Activated naive CD8-positive, alpha-beta T cell treated with anti-CD3 and anti-CD28 coated beads, Interleukin-2, amount 50 U/mL, for 16 hours (primary cell): ENCODE data around the gene TYW3.

Experiments used
- DNase-seq: peaks from one replicate; pipeline ENCODE4 v3.0.0-alpha.2; 2020; ENCODE audit warnings: low read depth, low spot score

TYW3 gene, protein sequence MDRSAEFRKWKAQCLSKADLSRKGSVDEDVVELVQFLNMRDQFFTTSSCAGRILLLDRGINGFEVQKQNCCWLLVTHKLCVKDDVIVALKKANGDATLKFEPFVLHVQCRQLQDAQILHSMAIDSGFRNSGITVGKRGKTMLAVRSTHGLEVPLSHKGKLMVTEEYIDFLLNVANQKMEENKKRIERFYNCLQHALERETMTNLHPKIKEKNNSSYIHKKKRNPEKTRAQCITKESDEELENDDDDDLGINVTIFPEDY

DNA sequence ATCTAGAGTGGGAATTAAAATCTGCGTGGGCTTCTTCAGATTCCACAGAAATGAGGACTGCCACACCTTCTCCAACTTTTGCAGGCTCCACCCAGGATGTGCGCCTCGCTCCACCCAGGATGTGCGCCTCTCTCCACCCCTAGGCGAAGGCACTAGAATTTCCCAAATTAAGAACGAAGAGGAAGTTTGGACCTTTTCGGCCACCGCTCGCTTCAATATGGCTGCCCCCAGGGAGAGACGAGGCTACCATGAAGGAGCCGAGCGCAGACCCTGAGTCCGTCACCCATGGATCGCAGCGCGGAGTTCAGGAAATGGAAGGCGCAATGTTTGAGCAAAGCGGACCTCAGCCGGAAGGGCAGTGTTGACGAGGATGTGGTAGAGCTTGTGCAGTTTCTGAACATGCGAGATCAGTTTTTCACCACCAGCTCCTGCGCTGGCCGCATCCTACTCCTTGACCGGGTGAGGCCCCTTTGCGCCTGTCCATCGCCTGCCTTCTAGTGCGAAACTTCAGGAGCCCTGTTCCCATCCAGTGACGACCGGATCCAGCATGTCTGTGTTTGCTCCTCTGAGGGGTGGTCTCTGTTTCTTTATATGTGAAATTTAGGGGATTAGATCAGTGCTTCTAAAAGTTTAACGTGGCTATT is at the start of gene TYW3, which contains the start of gene CRYZ:
TSS of gene TYW3 (plus strand) at position 193 of the 644 bp plus-strand sequence. CDS start at position 286, 93 bp downstream.
TSS of gene CRYZ (minus strand) at position 91 of the 644 bp plus-strand sequence. CDS start 8,229 bp downstream, outside the sequence.
- peak; percentile 63 for DNase-seq

DNA sequence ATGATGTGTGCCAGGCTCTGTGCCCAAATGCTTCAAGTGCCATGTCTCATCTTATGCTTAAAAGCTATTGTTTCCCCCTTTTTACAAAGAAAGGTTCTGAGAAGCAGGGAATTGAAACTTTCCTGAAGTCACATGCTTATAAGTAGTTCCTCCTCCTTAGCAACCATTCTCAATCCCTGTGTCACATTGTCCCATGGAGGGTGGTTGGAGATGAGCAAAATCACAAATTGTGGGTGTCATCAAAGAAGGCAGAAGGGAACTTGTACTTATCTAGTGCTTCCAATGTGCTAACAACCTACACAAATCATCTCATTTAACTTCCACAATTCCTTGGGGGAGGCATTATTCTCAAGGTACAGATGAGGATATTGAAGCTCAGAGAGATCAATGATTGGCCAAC is 49.3 kb upstream of the TYW3 start:
- DNase-seq, result no peak

DNA sequence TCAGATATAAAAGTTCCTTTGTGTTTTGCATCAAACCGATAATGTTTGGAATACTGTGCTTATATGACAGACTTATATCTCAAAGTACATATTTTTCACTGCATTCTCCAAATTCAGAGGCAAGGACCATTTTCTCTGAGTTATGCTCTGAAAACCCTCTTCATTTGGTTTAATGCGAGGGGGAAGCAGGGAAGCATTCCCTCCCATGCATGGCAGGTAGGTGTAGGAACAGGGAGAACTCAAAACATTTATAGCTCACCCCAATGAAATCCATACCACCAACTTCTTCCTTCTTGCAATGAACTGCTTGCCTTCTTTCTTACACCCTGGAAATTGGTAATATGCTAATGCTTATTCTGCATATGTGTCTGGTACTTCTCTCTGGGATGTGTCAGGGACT is 48.7 kb upstream of the TYW3 start:
- no peak for DNase-seq

DNA sequence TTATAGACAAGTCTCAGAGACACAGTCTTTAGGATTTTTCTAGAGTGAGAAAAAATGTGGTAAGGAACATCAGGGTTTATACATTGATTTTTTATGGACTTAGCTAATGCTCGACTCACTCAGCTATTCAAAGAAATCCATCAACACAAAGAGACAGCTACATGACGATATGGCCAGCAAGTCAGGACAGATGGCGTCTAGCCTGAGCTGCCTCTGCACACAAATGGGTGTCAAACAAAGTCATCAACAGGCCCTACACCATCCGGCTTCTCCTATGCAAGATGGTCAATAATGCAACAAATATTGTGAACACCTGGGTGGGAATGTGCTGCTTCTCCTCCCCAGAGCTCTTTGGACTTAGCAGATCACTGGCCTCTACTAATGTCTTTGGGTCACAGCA is 46.0 kb upstream of the TYW3 start:
- DNase-seq, result no peak

DNA sequence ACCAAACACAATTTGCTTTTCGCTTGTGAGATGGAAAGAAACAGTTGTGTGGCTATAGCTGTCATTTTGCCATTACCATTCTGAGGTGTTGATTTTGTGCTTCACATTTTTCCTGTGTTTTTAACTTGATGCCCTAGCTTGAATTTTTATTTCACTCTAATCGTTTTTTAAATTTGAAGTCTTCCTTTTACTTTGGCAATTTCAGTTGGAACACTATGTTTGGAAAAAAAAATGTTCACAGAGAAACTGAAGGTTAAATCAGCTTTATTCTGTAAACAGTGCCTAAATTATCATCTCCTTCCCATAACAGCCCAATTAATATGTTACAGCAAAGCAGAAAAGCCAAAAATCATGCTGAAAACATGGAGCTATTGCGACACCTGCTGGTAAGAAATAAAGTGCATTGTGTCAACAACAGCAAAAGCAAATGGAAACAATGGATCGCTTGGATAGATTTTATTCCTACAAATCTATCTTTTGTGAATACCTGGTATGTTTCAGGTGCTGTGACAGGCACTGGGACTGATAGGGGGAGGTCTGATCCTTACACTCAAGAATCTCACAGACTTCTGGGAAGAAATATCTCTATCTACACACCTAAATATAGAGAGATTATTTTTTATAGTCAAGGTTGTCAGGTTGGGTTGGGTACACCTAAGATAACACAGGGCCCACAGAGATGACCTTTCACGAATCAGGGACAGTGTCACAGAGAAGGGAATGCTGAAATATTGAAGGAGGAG is 43.2 kb upstream of the TYW3 start:
- DNase-seq, result no peak

DNA sequence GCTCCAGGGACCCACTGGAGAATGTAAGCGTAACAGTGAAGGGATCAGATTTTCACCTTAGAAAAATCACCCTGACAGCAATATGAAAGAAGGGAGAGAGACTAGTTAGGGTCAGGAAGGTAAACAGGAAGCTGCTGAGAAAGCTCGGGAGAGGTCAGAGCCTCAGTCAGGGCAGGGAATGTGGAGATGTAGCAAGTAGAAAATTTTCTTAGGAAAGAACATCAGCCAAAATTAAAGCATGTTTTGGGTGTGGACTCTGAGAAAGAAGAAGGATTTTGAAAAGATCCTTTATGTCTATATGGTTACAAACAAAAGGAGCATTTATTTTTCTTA is 42.6 kb upstream of the TYW3 start:
- no peak for DNase-seq

DNA sequence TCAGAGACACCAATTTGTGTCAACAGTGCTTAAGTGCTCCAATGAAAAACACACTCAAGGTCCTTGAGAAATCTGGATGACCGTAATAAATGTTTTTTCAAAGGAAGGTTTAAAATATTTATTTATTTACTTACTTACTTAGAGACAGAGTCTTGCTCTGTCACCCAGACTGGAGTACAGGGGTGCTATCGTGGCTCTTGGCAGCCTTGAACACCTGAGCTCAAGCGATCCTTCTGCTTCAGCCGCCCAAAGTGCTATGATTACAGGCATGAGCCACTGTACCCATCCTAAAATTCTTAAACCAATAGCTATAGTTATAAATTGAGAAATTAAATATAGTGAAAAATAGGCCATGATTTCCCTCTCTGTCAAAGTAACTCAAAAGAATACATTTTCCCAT is 42.0 kb upstream of the TYW3 start:
- no peak for DNase-seq

DNA sequence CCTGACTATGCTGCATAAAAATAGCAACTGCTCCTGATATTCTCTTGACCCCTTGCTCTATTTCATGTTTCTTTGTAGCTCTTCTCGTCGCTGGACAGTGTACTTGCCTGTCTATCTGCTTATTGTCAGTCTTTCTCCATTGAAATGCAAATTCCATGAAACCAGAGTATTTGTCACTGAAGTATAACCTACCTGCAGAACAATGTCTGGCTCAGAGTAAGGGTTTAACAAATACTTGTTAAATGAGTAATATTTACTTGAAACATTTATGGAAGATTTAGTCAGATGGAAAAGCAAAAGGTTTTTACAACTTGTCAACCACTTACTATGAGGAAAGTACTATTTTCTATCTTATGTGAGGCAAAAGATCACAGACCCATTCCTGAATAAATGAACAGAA is 39.5 kb upstream of the TYW3 start:
- no peak for DNase-seq

DNA sequence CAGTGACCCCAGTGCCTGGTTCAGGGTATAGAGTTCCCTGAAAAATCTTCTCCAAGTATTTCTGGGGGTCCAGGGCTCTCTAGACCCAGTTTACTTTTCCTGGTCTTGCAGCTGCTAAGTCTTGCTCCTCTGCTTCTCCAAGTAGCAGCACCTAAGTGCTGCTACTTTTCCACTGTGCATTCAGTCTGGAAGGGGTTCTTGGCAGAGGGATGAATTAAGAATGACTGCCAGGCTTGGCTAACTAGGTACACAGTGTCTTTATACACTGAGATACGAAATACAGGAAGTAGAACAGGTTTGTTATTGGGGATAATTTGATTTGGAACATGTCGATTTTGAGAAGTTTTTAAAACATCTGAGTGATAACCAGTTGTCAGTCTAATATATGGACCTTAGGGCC is 35.1 kb upstream of the TYW3 start:
- no peak for DNase-seq

DNA sequence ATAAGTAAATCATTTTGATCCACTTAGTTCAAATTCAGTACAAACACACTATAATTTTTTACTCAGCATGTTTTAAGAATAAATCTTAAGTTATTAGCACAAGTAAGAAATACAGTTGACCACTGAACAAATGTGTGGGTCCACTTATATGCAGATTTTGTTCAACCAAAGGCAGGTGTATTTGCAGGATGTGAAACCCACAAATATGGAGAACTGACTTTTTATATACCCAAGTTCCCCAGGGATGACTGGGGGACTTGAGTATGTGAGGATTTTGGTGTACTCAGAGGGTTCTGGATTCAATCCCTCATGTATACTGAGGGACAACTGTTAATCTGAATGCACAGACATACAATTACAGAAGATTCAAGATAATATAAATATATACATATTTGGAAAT is 33.6 kb upstream of the TYW3 start:
- DNase-seq, result no peak

DNA sequence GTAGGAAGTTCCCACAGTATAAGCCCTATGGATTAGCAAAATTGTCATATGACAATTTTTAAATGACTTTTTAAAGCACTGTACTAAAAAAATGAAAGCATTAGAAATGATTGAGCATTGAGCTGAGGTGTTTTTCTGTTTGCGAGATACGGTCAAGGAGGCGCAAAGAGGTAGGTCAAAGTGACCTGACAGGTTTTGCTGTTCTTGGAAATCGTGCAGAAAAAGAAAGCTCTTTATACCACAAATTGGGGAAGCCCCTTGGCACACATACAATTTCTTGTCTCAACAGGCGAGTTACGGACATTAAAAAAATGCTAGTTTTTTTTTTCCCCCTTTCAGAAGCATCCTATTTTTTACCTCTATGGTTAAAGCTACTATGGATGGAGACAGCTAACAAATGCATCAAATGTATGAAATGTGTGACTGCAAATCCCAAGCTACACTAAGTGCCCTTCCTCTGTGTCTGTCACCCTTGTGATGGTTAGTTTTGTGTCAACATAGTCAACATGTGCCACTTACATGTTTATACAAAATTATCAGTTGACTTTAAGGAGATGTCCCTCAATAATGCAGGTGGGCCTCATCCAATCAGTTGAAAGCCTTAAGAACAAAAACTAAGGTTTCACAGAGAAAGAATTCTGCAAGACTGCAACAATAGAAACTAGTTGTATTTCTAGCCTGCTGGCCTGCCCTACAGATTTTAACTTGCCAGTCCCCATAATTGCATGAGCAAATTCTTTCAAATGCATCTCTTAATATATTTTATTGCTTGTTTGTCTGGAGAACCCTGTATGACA is 29.4 kb upstream of the TYW3 start:
- no peak for DNase-seq

DNA sequence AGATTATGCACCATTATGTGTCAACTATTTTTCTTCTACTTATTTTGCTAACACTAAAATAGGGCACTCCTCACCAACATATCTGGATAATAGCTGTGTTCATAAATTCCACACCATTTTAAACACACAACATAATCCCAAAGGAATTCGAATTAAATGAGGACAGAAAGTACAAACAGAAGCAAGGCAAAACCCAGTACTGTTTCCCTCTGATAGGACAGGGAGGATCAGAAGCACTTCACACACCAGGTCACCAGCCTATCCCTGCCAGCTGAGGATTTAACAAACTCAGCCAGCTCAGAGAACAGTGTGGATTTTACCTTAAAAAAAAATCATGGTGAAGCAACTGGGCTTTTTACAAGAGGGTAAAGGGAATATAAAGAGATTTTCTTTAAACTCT is 20.1 kb upstream of the TYW3 start:
- no peak for DNase-seq

DNA sequence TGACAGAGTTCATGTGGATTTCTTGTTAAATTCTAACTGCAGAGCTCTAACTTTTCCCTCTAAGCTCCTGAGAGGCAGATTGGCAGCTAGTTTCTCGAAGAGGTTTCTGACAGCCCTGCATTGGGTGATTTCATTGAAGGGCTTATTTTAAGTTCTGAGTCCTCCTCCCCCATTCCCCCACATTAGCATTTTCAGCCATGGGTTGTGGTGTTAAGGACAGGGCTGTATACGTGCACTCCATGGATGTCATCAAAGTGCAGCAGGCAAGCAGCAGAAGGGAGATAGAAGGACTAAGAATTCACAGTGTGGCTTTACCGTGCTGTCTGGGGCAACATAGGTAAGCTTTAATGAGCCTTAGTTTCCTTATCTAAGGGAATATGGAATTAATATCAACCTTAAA is 19.1 kb upstream of the TYW3 start:
- DNase-seq, result no peak

DNA sequence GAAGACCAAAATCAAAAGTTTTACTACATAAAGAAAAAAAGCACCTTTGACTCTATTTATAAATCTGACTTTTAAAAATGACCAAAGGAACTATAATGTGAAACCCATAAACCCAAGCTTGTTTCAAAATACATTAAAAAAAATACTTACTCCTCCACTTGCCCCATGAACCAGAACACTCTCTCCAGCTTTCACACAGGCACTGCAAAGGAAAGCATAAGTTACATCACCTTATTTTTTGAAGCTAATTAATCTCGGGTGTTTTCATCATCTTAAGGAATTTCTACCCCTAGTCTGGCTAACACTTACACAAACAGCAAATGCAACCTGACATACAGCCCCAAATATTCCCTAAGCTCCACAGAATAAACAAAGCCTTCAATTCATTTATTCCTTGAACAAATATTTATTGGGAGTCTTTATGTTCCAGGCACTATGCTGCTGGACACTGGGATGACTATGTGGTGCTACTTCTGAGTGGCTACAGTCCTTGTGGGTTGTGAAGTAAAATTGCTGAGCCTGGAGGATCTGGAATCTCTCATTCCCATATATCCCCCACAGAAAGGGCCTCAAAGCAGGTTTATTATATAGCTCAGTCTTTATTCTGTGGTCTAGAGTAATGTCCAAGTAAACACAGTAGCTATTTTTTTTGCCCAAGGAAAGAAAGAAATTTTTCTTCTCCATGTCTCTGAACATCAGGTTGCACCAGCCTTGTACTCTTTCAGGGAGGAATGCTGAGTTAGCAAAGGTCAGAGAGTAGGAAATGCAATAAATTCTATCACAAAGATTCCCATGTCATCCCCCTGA is 18.3 kb upstream of the TYW3 start:
- no peak for DNase-seq

DNA sequence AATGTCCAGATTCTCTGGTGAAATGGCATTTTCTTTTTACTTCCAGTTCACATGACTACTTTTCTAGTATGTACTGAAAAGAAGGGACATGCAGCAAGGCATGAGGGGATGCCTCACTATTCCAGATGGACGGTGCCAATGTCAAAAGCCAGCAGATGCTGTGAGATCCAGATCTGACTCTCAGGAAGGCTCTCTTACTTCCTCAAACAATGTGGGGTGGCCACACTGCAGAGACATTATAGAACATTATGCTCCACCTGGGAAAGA is 17.8 kb upstream of the TYW3 start:
- no peak for DNase-seq

DNA sequence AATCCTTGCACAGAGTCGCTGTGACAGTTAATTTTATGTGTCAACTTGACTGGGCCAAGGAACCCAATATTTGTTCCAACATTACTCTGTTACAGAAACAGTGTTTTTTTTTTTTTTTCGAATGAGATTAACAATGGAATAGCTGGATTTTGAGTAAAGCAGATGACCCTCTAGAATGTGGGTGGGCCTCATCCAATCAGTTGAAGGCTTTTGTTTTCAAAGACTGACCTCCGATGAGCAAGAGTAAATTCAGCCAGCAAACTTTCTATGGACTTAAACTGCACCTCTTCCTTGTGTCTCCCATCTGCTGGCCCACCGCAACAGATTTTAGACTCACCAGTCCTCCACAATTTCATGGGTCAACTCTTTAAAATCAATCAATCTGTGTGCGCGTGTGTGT is 17.1 kb upstream of the TYW3 start:
- DNase-seq, result no peak

DNA sequence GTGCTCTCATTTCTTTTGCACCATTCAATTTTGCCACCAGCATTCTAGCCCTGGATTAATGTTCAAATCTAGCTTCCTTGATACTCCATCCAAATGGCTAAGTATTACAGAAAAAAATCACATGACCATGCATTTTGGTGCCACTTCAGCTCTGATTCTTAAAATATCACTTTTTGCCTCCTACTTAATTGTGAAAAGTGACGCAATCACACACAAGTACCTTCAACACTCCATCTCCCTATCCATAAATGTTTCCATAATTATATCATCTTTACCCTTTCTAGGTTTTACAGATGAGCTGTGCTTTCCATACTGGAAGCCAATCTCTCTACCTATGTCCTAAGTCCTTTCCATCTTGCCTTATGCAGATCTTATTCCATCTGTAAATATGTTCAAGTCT is 16.1 kb upstream of the TYW3 start:
- DNase-seq, result no peak

DNA sequence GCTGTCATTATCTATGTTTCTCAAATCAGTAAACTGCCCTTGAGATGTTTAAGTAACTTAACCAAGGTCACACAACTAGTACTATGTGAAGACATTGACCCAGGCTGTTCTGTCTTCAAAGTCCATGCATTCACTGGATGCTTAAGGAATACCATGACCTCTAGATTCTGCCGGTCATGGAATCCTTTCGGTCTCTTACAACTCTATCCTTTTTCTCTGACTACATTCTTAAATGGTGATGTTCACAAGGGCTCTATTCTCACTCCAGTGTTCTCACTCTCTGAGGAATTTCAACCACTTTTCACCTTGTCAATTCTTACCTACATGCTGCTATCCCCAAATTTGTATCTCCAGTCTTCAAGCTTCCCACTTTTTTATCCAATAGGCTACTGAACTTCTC is 15.3 kb upstream of the TYW3 start:
- no peak for DNase-seq

DNA sequence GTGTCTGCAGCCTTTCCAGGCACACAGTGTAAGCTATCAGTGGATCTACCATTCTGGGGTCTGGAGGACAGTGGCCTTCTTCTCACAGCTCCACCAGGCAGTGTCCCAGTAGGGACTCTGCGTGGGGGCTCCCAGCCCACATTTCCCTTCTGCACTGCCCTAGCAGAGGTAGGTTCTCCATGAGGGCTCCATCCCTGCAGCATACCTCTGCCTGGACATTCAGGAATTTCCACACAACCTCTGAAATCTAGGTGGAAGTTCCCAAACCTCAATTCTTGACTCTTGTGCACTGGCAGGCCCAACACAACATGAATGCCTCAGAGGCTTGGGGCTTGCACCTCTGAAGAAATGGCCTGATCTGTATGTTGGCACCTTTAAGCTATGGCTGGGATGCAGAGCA is 6.9 kb upstream of the TYW3 start:
- no peak for DNase-seq

DNA sequence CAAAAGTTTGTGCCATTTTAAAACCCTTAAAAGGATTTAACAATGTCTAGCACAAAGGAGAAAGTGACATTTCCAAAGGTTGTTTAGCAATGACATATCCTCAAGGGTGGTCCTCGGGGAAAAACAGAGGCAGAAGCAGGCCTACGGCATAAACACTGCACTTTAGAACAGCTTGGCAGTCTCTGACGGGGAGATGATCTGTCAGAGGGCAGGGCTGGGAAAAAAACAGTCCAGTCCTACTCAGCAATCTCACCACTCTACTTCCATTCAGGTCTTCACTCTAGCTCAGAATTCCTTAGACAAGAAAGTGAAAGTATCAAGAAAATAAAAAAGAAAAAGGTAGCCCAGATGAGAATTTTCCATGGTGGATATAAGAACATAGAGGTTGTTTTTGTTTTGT is 4.2 kb upstream of the TYW3 start:
- DNase-seq, result no peak

DNA sequence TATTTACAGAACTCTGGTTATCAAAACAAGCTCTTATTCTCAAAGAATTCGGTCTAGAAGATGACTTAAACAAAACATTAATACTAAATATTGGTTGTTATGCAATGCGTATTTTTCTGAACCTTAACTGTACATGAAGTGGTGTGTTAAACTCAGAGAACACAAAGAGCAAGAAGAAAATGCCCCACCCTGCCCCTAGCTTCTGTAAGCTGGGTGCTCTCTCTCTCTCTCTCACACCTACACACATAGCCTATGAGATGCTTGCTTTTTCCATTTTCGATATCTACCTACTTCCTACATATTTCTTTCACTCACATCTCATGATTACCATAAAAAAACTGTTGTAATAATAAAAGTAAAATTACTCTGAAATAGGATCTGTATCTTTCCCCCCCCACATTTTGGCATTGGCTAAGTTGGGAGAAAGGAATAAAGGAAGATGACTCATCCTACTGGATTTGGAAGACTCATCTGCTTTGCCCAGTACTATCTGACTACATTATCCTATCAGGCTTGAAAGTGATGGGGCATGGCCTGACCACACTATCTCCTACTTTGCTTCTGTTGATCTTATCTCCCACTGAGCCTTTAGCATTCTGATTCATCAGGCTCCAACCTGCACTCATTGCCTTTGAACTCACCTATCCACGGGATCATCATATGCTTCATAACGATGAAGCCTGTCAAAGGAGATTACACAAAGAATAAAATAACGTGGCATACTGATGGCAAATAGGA is 3.0 kb upstream of the TYW3 start:
- no peak for DNase-seq
